NCI-H128 (cell line): ENCODE measurements around the gene MASP1.

ENCODE experiments used
- DNase-seq: peaks from one replicate; lab custom pipeline; 2025; ENCODE audit not compliant: unreplicated experiment; lab: John Stamatoyannopoulos, UW

Gene MASP1

GRCh38 chr3:187191271-187191670 is 100.3 kb downstream of the MASP1 start:
- DNase-seq = no peak

- DNase-seq = no peak
Measured at GRCh38 chr3:187188931-187189330, 102.6 kb downstream of the MASP1 start.

GRCh38 chr3:187186801-187187421 is 104.6 kb downstream of the MASP1 start:
- DNase-seq = no peak

- DNase-seq = no peak
Measured at GRCh38 chr3:187186375-187186774, 105.2 kb downstream of the MASP1 start.

- DNase-seq = no peak
Measured at GRCh38 chr3:187185759-187186158, 105.8 kb downstream of the MASP1 start.
